HepG2 (cell line): Measurements from ENCODE around the gene MRGPRF. TPM values are rescaled to one million over a fixed set of nuclear protein-coding genes. Genes with fewer than 3 reads are reported as not detected.
A peak's percentile ranks its signal among the peaks of the same experiment; 100 is the strongest.

Experiments used
- ARNT2 ChIP-seq: sonication (generic); formaldehyde crosslinking; IDR thresholded peaks from 2 replicates; pipeline ENCODE4 v1.8.0; 2022; ENCODE audit warnings: mild to moderate bottlenecking, low read depth, missing genetic modification reagents, moderate library complexity
- FOXJ3 ChIP-seq: sonication (generic); formaldehyde crosslinking; IDR thresholded peaks from 2 replicates; pipeline ENCODE4 v1.4.0; 2020; ENCODE audit warnings: missing genetic modification reagents, mild to moderate bottlenecking, borderline replicate concordance
- GLI4 ChIP-seq: sonication (generic); formaldehyde crosslinking; IDR thresholded peaks from 2 replicates; pipeline ENCODE4 v1.5.1; 2020; ENCODE audit warnings: missing genetic modification reagents, mild to moderate bottlenecking, moderate library complexity, borderline replicate concordance
- GTF3A ChIP-seq: sonication (generic); formaldehyde crosslinking; conservative IDR thresholded peaks from 2 replicates; pipeline ENCODE4 v1.4.0; 2020; ENCODE audit warnings: mild to moderate bottlenecking, missing genetic modification reagents
- HIC2 ChIP-seq: sonication (generic); formaldehyde crosslinking; IDR thresholded peaks from 2 replicates; pipeline ENCODE4 v1.9.0; 2022; ENCODE audit warnings: low read depth, missing genetic modification reagents
- HNF4A ChIP-seq: sonication (generic); formaldehyde crosslinking; IDR thresholded peaks from 2 replicates; pipeline ENCODE4 v1.4.0; 2020; ENCODE audit warnings: missing genetic modification reagents
- MYPOP ChIP-seq: sonication (generic); formaldehyde crosslinking; IDR thresholded peaks from 2 replicates; pipeline ENCODE4 v1.8.1; 2023; ENCODE audit warnings: mild to moderate bottlenecking, moderate library complexity, missing genetic modification reagents
- NAIF1 ChIP-seq: sonication (generic); formaldehyde crosslinking; IDR thresholded peaks from 2 replicates; pipeline ENCODE4 v1.5.0; 2020; ENCODE audit warnings: mild to moderate bottlenecking, missing genetic modification reagents, borderline replicate concordance
- NFATC3 ChIP-seq: sonication (generic); formaldehyde crosslinking; IDR thresholded peaks from 2 replicates; pipeline ENCODE4 v1.5.1; 2020; ENCODE audit warnings: mild to moderate bottlenecking, missing genetic modification reagents
- NRL ChIP-seq: sonication (generic); formaldehyde crosslinking; IDR thresholded peaks from 2 replicates; pipeline ENCODE4 v1.5.0; 2020; ENCODE audit warnings: missing genetic modification reagents, mild to moderate bottlenecking, moderate library complexity, borderline replicate concordance
- ZBTB10 ChIP-seq: sonication (generic); formaldehyde crosslinking; IDR thresholded peaks from 2 replicates; pipeline ENCODE4 v1.4.0; 2020; ENCODE audit warnings: missing genetic modification reagents, borderline replicate concordance
- ZNF280D ChIP-seq: sonication (generic); formaldehyde crosslinking; IDR thresholded peaks from 2 replicates; pipeline ENCODE4 v1.5.1; 2020; ENCODE audit warnings: mild to moderate bottlenecking, missing genetic modification reagents
- ZNF354B ChIP-seq: sonication (generic); formaldehyde crosslinking; IDR thresholded peaks from 2 replicates; pipeline ENCODE4 v1.8.0; 2022; ENCODE audit warnings: mild to moderate bottlenecking, missing genetic modification reagents
- ZNF484 ChIP-seq: sonication (generic); formaldehyde crosslinking; IDR thresholded peaks from 2 replicates; pipeline ENCODE4 v1.5.1; 2020; ENCODE audit warnings: mild to moderate bottlenecking, low read depth, missing genetic modification reagents, borderline replicate concordance
- ZNF530 ChIP-seq: sonication (generic); formaldehyde crosslinking; IDR thresholded peaks from 2 replicates; pipeline ENCODE4 v1.5.0; 2020; ENCODE audit warnings: low read depth, mild to moderate bottlenecking, missing genetic modification reagents
- ZNF720 ChIP-seq: sonication (generic); formaldehyde crosslinking; IDR thresholded peaks from 2 replicates; pipeline ENCODE4 v1.4.0; 2020; ENCODE audit warnings: missing genetic modification reagents
- ZNF775 ChIP-seq: sonication (generic); formaldehyde crosslinking; IDR thresholded peaks from 2 replicates; pipeline ENCODE4 v1.4.0; 2020; ENCODE audit warnings: missing genetic modification reagents, mild to moderate bottlenecking, moderate library complexity, borderline replicate concordance
- polyA plus RNA-seq, 8 experiments: library from polyadenylated mRNA; depleted of rRNA in 3 of 8; stranded (reverse) in 7 of 8; unstranded in 1 of 8; fragments of >200 nt; fragmentation: Illumina TruSeq in 4 of 8; extraction: Trizol in 4 of 8; gene quantifications; 2 replicates each; pipeline versions ENCODE4 v1.2.1 to v1.2.3, GENCODE V29; 2011 to 2016; ENCODE audit warnings: low read depth in 4 of 8, missing spikeins in 1 of 8, mixed read lengths in 1 of 8; ENCODE audit not compliant: insufficient read depth in 1 of 8
- total RNA-seq, 5 experiments: library from RNA; depleted of rRNA; stranded (reverse); fragments of >200 nt; fragmentation: Illumina TruSeq; extraction: Trizol; gene quantifications; 2 replicates each; pipeline ENCODE4 v1.2.3, GENCODE V29; 2016; ENCODE audit warnings: low read depth in 1 of 5
- TF ChIP-seq, protein P1 (sequence below): sonication (generic); formaldehyde crosslinking; IDR thresholded peaks from 2 replicates; pipeline ENCODE4 v1.5.0; 2020; ENCODE audit warnings: mild to moderate bottlenecking, missing genetic modification reagents, moderate library complexity

Gene MRGPRF
- total and polyA plus RNA-seq, 2 of the 13 experiments (the other 11 are each of a cell fraction or from before 2014, with no cell fraction given): not detected

- TF ChIP-seq ZNF354B (CRISPR knock-in tag): no peak
- TF ChIP-seq NRL (CRISPR knock-in tag): no peak
- no peak for TF ChIP-seq NAIF1 (CRISPR knock-in tag)
- no peak for TF ChIP-seq ZNF530 (CRISPR knock-in tag)
- no peak for TF ChIP-seq FOXJ3 (CRISPR knock-in tag)
- TF ChIP-seq ZNF775 (CRISPR knock-in tag): no peak
- no peak for TF ChIP-seq ZNF484 (CRISPR knock-in tag)
- no peak for TF ChIP-seq GTF3A (CRISPR knock-in tag)
- TF ChIP-seq MYPOP (CRISPR knock-in tag): no peak
- no peak for TF ChIP-seq ZNF720 (CRISPR knock-in tag)
- no peak for TF ChIP-seq ARNT2 (CRISPR knock-in tag)
- TF ChIP-seq GLI4: 0 out of 2 replicates have a peak, but pooled peaks have one; percentile 51
- no peak for TF ChIP-seq ZNF280D (CRISPR knock-in tag)
- peak; percentile 72 for TF ChIP-seq HNF4A (CRISPR knock-in tag)
- no peak; the same call in 1 of the 2 replicates for TF ChIP-seq HIC2 (CRISPR knock-in tag)
- no peak for TF ChIP-seq NFATC3
- TF ChIP-seq ZBTB10 (CRISPR knock-in tag): no peak
- TF ChIP-seq, protein P1, sequence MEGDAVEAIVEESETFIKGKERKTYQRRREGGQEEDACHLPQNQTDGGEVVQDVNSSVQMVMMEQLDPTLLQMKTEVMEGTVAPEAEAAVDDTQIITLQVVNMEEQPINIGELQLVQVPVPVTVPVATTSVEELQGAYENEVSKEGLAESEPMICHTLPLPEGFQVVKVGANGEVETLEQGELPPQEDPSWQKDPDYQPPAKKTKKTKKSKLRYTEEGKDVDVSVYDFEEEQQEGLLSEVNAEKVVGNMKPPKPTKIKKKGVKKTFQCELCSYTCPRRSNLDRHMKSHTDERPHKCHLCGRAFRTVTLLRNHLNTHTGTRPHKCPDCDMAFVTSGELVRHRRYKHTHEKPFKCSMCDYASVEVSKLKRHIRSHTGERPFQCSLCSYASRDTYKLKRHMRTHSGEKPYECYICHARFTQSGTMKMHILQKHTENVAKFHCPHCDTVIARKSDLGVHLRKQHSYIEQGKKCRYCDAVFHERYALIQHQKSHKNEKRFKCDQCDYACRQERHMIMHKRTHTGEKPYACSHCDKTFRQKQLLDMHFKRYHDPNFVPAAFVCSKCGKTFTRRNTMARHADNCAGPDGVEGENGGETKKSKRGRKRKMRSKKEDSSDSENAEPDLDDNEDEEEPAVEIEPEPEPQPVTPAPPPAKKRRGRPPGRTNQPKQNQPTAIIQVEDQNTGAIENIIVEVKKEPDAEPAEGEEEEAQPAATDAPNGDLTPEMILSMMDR (CRISPR knock-in tag): peak; percentile 18; the same call in 1 of the 2 replicates
Observed at GRCh38 chr11:69007975-69008381, 5.1 kb downstream of the MRGPRF start (continued).
